ENCODE data around the gene LDB2. TPM values are rescaled to one million over a fixed set of nuclear protein-coding genes. Genes with fewer than 3 reads are reported as not detected.
"Not testable (repeated sequence)": the region's sequence is repeated elsewhere in the genome, so short reads cannot be mapped to it uniquely, and the experiment has no call there.

The LDB2 gene
- total and polyA plus RNA-seq, 3 donors from 2014 or later: 14.6 to 17.8 (median 15.7) TPM

DNA sequence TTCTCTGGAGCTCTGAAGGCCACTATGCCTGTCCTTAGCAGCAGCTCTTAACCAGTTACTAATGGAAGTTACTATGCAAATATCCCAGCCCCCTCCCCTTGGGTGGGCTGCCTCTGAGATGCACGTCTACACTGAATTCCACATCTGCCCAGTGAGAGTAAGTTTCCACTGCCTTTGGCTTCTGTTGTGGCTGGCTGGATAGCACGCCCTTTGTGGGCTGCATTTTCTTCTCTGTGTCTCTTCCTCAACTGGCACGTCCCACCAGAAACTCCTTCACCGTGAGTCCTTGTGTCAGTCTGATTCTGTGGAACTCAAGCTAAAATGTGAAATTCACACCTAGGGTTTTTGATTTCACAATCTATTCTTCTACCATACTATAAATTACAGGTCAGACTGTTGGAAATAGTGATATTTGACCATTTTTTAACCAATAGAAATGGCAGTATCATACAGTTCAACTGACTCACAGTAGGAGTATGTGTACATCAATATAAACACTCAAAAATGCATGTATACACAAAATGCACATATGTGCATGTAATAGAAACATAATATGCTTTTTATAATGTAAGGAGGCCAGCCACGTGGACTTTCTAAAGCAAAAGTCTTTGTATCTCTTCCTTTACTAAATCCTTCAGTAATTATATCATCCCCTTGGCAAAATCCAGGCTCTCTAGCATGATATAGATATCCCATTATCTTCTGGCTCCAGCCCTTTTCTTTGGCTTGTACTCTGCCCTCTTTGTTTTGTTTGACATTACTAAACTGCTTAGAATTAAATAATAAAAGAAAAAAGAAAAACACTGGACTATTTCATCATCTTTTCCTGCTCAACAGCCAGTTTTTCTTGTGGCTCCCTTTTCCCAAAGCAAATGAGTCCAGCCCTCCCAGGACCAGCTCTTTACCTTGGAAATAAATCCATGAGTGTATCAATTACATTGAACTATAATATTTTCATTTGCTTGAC is 33.2 kb upstream of the LDB2 start:
- no peak overlapping the region for H3K4me3 ChIP-seq
- H3K9me3 ChIP-seq: no peaks in the 10 kb centered on the region
- WGBS, 2 donors: 77 to 89% methylated on average over 5 of the region's 5 CpGs
- no peak for DNase-seq
- no peaks in the 10 kb centered on the region for H3K36me3 ChIP-seq (ENCODE audit: low read depth, missing control alignments)
- H3K27me3 ChIP-seq: no peaks in the 10 kb centered on the region
- H3K27ac ChIP-seq: no peak overlapping the region
- TF ChIP-seq POLR2A (IDR thresholded peaks at IDR 0.05): no peak
- TF ChIP-seq, protein P1, sequence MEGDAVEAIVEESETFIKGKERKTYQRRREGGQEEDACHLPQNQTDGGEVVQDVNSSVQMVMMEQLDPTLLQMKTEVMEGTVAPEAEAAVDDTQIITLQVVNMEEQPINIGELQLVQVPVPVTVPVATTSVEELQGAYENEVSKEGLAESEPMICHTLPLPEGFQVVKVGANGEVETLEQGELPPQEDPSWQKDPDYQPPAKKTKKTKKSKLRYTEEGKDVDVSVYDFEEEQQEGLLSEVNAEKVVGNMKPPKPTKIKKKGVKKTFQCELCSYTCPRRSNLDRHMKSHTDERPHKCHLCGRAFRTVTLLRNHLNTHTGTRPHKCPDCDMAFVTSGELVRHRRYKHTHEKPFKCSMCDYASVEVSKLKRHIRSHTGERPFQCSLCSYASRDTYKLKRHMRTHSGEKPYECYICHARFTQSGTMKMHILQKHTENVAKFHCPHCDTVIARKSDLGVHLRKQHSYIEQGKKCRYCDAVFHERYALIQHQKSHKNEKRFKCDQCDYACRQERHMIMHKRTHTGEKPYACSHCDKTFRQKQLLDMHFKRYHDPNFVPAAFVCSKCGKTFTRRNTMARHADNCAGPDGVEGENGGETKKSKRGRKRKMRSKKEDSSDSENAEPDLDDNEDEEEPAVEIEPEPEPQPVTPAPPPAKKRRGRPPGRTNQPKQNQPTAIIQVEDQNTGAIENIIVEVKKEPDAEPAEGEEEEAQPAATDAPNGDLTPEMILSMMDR (IDR thresholded peaks at IDR 0.05): no peak
- H3K4me1 ChIP-seq: no peaks in the 10 kb centered on the region
- intact Hi-C loops (cut with DNase I; ENCODE audit: low total_unique reads): no loop called here

DNA sequence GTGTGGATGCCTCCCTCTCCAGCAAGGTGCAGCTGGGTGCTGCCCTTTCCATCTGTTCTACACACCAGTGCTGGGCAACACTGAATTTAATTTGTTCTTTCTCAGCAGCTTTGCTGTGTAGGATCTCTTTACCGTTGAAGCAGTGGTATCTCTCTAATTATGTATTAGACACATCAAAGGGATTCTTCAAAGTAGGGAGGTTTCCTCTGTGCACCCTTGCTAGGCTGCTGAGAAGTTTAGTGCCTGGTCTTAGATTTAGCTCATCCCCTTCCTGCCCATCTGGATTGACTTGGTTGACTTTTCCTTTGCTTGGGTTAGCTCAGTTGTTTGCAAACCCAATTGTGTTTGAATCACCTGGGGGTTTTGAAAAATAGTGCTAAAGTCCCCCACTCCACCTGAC is 27.8 kb upstream of the LDB2 start:
- 65 to 79% methylated on average over 1 of the region's 1 CpG for WGBS, 2 donors
- Histone ChIP-seq H3K4me3 (no peak overlapping the region), H3K27me3 (no peaks in the 10 kb centered on the region), H3K9me3 (no peaks in the 10 kb centered on the region), H3K27ac (no peak overlapping the region), H3K36me3 (ENCODE audit: low read depth, missing control alignments) (no peaks in the 10 kb centered on the region), H3K4me1 (no peaks in the 10 kb centered on the region)
- intact Hi-C loops (cut with DNase I; ENCODE audit: low total_unique reads): no loop called here
- no peak for TF ChIP-seq POLR2A (IDR thresholded peaks at IDR 0.05)
- TF ChIP-seq, protein P1 (IDR thresholded peaks at IDR 0.05): no peak
- DNase-seq: no peak

DNA sequence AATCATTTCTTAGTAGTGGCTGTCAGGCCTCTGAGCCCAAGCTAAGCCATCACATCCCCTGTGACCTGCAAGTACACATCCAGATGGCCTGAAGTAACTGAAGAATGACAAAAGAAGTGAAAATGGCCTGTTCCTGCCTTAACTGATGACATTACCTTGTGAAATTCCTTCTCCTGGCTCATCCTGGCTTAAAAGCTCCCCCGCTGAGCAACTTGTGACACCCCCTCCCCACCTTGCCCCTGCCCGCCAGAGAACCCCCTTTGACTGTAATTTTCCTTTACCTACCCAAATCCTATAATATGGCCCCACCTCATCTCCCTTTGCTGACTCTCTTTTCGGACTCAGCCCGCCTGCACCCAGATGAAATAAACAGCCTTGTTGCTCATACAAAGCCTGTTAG is 20.3 kb upstream of the LDB2 start:
- intact Hi-C loops (cut with DNase I; ENCODE audit: low total_unique reads); H3K36me3 ChIP-seq (ENCODE audit: low read depth, missing control alignments); H3K27ac ChIP-seq; H3K9me3 ChIP-seq; H3K27me3 ChIP-seq; H3K4me3 ChIP-seq; DNase-seq; H3K4me1 ChIP-seq: not testable (repeated sequence)
- WGBS, 2 donors: 64 to 85% methylated on average over 4 of the region's 4 CpGs

DNA sequence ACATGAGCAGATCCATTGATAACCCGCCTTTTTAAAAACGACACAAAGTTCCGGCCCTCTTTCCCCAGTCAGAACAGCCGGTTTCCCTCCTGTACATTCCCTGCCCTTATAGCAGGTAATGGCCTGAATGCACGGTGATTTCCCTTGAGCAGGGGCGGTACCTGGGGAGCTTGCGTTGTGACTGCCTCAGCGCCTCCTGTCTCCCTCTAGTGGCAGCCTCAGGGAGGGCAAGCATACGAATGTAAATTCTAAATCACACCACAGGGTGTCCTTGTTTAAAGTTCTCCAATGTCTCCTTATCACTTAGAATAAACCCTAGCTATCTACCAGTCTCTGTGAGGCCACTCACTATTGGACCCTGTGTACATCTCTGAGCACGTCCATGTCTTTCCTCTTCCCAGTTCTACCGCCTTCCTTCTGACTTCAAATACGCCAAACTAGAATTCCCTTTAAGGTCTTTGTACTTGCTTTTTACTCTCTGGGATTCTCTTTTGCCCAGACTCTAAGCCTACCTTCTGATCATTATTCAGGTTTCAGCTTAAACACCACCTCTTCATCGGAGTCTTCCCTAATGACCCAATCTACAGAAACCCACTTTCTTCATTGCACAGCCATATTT is 18.4 kb upstream of the LDB2 start:
- WGBS, 2 donors: 56 to 58% methylated on average over 13 of the region's 13 CpGs
- Histone ChIP-seq H3K9me3 (no peaks in the 10 kb centered on the region), H3K4me3 (no peak overlapping the region), H3K4me1 (no peaks in the 10 kb centered on the region), H3K27me3 (no peaks in the 10 kb centered on the region), H3K36me3 (ENCODE audit: low read depth, missing control alignments) (no peaks in the 10 kb centered on the region), H3K27ac (no peak overlapping the region)
- intact Hi-C loops (cut with DNase I; ENCODE audit: low total_unique reads): no loop called here
- peak; percentile 84 for DNase-seq
- TF ChIP-seq, protein P1 (IDR thresholded peaks at IDR 0.05): peak; percentile 73 to 85 (median 82)
- TF ChIP-seq POLR2A (IDR thresholded peaks at IDR 0.05): no peak

DNA sequence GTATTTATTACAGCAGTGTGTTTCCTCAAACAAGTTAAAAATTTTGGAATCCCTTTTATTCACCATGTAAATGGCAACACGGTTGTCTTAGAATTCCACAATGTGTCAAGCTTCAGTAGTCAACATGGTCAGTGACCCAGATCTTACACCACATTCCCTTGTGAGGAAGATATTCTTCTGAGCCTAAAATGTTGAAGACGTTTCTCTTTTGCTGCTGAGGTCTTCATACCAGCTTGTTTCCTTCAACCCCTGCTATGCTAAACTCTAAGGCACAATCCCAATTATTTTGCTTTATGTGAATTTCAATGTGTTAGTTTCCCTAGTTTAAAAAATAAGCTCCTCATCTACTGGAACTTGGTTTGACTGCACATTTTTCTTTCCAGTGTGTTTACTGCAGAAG is 17.6 kb upstream of the LDB2 start:
- WGBS, 2 donors: 60 to 75% methylated on average over 2 of the region's 2 CpGs
- intact Hi-C loops (cut with DNase I; ENCODE audit: low total_unique reads): no loop called here
- TF ChIP-seq, protein P1 (IDR thresholded peaks at IDR 0.05): no peak
- no peak for TF ChIP-seq POLR2A (IDR thresholded peaks at IDR 0.05)

More for the DNA sequence above, 17.6 kb upstream of the LDB2 start:
- no peak for DNase-seq
- Histone ChIP-seq H3K27me3 (no peaks in the 10 kb centered on the region), H3K36me3 (ENCODE audit: low read depth, missing control alignments) (no peaks in the 10 kb centered on the region), H3K9me3 (no peaks in the 10 kb centered on the region), H3K4me3 (no peak overlapping the region), H3K4me1 (no peaks in the 10 kb centered on the region), H3K27ac (no peak overlapping the region)
